ENCODE data around the gene PLOD1.
"Not testable (repeated sequence)": the region's sequence is repeated elsewhere in the genome, so short reads cannot be mapped to it uniquely, and the experiment has no call there.

PLOD1 gene

GRCh38 chr1:11931845-11932244 lies 2.7 kb upstream of the PLOD1 start:
- H3K4me1 ChIP-seq (ENCODE audit: control insufficient read depth, insufficient read depth, low read length), result peaks cover 11% of the 10 kb centered on the region
- H3K9ac ChIP-seq (ENCODE audit: low read length), result no peak overlapping the region
- no peak overlapping the region for H3K27ac ChIP-seq (ENCODE audit: low read depth, low read length)
- H3K27me3 ChIP-seq (ENCODE audit: control insufficient read depth, insufficient read depth, low read length), result no peaks in the 10 kb centered on the region
- H3K4me3 ChIP-seq (ENCODE audit: low read length), result no peak overlapping the region
- no peaks in the 10 kb centered on the region for H3K36me3 ChIP-seq (ENCODE audit: control insufficient read depth, insufficient read depth, low read length)

- Histone ChIP-seq H3K4me1 (ENCODE audit: control insufficient read depth, insufficient read depth, low read length) (peaks cover 7% of the 10 kb centered on the region), H3K9ac (ENCODE audit: low read length) (peak overlapping the region; percentile 45), H3K36me3 (ENCODE audit: control insufficient read depth, insufficient read depth, low read length) (no peaks in the 10 kb centered on the region), H3K27ac (ENCODE audit: low read depth, low read length) (peak overlapping the region; percentile 95), H3K27me3 (ENCODE audit: control insufficient read depth, insufficient read depth, low read length) (no peaks in the 10 kb centered on the region), H3K4me3 (ENCODE audit: low read length) (peak overlapping the region; percentile 67)
Observed at GRCh38 chr1:11935057-11935412, 518 bp downstream of the PLOD1 start.

- H3K27me3 ChIP-seq (ENCODE audit: control insufficient read depth, insufficient read depth, low read length); H3K27ac ChIP-seq (ENCODE audit: low read depth, low read length); H3K36me3 ChIP-seq (ENCODE audit: control insufficient read depth, insufficient read depth, low read length); H3K9ac ChIP-seq (ENCODE audit: low read length); H3K4me3 ChIP-seq (ENCODE audit: low read length): not testable (repeated sequence)
- peaks cover 11% of the 10 kb centered on the region for H3K4me1 ChIP-seq (ENCODE audit: control insufficient read depth, insufficient read depth, low read length)
Observed at GRCh38 chr1:11935733-11936132, 1.2 kb downstream of the PLOD1 start.

DNA sequence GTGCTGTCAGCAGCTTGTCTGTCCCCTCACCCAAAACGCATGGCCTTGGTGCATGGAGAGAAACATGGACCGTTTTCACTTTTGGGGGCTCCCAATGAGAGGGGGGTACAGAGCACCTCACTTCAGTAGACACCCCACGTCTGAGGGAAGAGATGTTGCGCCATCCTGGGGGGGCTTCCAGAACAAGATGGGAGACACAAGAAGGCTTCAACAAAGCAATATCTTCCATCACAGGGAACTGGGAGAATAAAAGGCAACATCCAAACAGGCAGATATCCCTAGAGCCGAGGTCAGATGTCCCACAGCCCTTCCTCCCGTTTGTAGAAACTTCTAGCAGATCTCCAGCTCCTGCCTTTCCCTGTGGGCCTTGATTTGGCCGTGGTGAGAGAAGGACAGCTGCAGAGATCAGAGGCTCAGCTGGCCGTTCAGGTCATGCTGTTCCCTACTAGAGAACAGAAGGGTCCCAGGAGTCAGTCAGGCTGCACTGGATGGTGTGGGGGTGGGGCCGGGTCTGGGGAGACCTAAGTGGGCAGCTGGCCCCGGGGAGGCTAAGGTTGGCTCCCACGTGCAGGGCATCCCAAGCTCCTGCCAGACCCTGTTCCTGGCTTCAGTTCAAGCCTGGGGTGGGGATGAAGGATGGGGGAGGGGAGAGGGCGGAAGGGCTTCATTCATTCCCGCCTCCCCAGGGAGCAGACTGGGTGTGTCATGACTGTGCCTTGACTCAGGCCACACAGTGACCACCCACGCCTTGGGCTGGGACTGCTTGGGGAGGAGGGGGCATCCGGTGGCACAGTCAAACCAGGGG lies 4.4 kb downstream of the PLOD1 start:
- Histone ChIP-seq H3K4me3 (ENCODE audit: low read length) (no peak overlapping the region), H3K9ac (ENCODE audit: low read length) (no peak overlapping the region), H3K4me1 (ENCODE audit: control insufficient read depth, insufficient read depth, low read length) (peaks cover 14% of the 10 kb centered on the region), H3K36me3 (ENCODE audit: control insufficient read depth, insufficient read depth, low read length) (no peaks in the 10 kb centered on the region), H3K27me3 (ENCODE audit: control insufficient read depth, insufficient read depth, low read length) (no peaks in the 10 kb centered on the region), H3K27ac (ENCODE audit: low read depth, low read length) (no peak overlapping the region)

- not testable (repeated sequence) for H3K36me3 ChIP-seq (ENCODE audit: control insufficient read depth, insufficient read depth, low read length); H3K27ac ChIP-seq (ENCODE audit: low read depth, low read length); H3K9ac ChIP-seq (ENCODE audit: low read length); H3K4me3 ChIP-seq (ENCODE audit: low read length); H3K27me3 ChIP-seq (ENCODE audit: control insufficient read depth, insufficient read depth, low read length)
- peaks cover 12% of the 10 kb centered on the region for H3K4me1 ChIP-seq (ENCODE audit: control insufficient read depth, insufficient read depth, low read length)
Observed at GRCh38 chr1:11939794-11940193, 5.3 kb downstream of the PLOD1 start.

- H3K27ac ChIP-seq (ENCODE audit: low read depth, low read length), result peak overlapping the region; percentile 38
- H3K4me3 ChIP-seq (ENCODE audit: low read length), result no peak overlapping the region
- H3K36me3 ChIP-seq (ENCODE audit: control insufficient read depth, insufficient read depth, low read length), result no peaks in the 10 kb centered on the region
- H3K4me1 ChIP-seq (ENCODE audit: control insufficient read depth, insufficient read depth, low read length), result peaks cover 9% of the 10 kb centered on the region
- no peaks in the 10 kb centered on the region for H3K27me3 ChIP-seq (ENCODE audit: control insufficient read depth, insufficient read depth, low read length)
- H3K9ac ChIP-seq (ENCODE audit: low read length), result no peak overlapping the region
Observed at GRCh38 chr1:11940260-11940921, 5.9 kb downstream of the PLOD1 start.

GRCh38 chr1:11942280-11942679 lies 7.8 kb downstream of the PLOD1 start:
- Histone ChIP-seq H3K4me1 (ENCODE audit: control insufficient read depth, insufficient read depth, low read length) (peaks cover 9% of the 10 kb centered on the region), H3K9ac (ENCODE audit: low read length) (no peak overlapping the region), H3K36me3 (ENCODE audit: control insufficient read depth, insufficient read depth, low read length) (no peaks in the 10 kb centered on the region)

GRCh38 chr1:11943619-11944018 lies 9.1 kb downstream of the PLOD1 start:
- no peak overlapping the region for H3K27ac ChIP-seq (ENCODE audit: low read depth, low read length)
- no peak overlapping the region for H3K4me3 ChIP-seq (ENCODE audit: low read length)
- no peak overlapping the region for H3K9ac ChIP-seq (ENCODE audit: low read length)

More at GRCh38 chr1:11942280-11942679, 7.8 kb downstream of the PLOD1 start:
- H3K4me3 ChIP-seq (ENCODE audit: low read length), result no peak overlapping the region
- H3K27ac ChIP-seq (ENCODE audit: low read depth, low read length), result no peak overlapping the region
- H3K27me3 ChIP-seq (ENCODE audit: control insufficient read depth, insufficient read depth, low read length), result no peaks in the 10 kb centered on the region

GRCh38 chr1:11944358-11944931 lies 9.9 kb downstream of the PLOD1 start:
- Histone ChIP-seq H3K27ac (ENCODE audit: low read depth, low read length) (no peak overlapping the region), H3K27me3 (ENCODE audit: control insufficient read depth, insufficient read depth, low read length) (no peaks in the 10 kb centered on the region), H3K4me1 (ENCODE audit: control insufficient read depth, insufficient read depth, low read length) (peaks cover 9% of the 10 kb centered on the region), H3K36me3 (ENCODE audit: control insufficient read depth, insufficient read depth, low read length) (peaks cover 4% of the 10 kb centered on the region), H3K4me3 (ENCODE audit: low read length) (no peak overlapping the region), H3K9ac (ENCODE audit: low read length) (no peak overlapping the region)

More at GRCh38 chr1:11943619-11944018, 9.1 kb downstream of the PLOD1 start:
- H3K4me1 ChIP-seq (ENCODE audit: control insufficient read depth, insufficient read depth, low read length), result peaks cover 9% of the 10 kb centered on the region
- H3K27me3 ChIP-seq (ENCODE audit: control insufficient read depth, insufficient read depth, low read length), result no peaks in the 10 kb centered on the region
- no peaks in the 10 kb centered on the region for H3K36me3 ChIP-seq (ENCODE audit: control insufficient read depth, insufficient read depth, low read length)

GRCh38 chr1:11946647-11947046 lies 12.1 kb downstream of the PLOD1 start:
- peaks cover 9% of the 10 kb centered on the region for H3K36me3 ChIP-seq (ENCODE audit: control insufficient read depth, insufficient read depth, low read length)
- H3K4me3 ChIP-seq (ENCODE audit: low read length), result no peak overlapping the region
- no peak overlapping the region for H3K27ac ChIP-seq (ENCODE audit: low read depth, low read length)
- H3K4me1 ChIP-seq (ENCODE audit: control insufficient read depth, insufficient read depth, low read length), result no peaks in the 10 kb centered on the region
- no peak overlapping the region for H3K9ac ChIP-seq (ENCODE audit: low read length)
- no peaks in the 10 kb centered on the region for H3K27me3 ChIP-seq (ENCODE audit: control insufficient read depth, insufficient read depth, low read length)

GRCh38 chr1:11948822-11949458 lies 14.4 kb downstream of the PLOD1 start:
- no peak overlapping the region for H3K9ac ChIP-seq (ENCODE audit: low read length)
- H3K4me3 ChIP-seq (ENCODE audit: low read length), result no peak overlapping the region
- peaks cover 14% of the 10 kb centered on the region for H3K36me3 ChIP-seq (ENCODE audit: control insufficient read depth, insufficient read depth, low read length)
- no peaks in the 10 kb centered on the region for H3K27me3 ChIP-seq (ENCODE audit: control insufficient read depth, insufficient read depth, low read length)
- no peak overlapping the region for H3K27ac ChIP-seq (ENCODE audit: low read depth, low read length)
- H3K4me1 ChIP-seq (ENCODE audit: control insufficient read depth, insufficient read depth, low read length), result no peaks in the 10 kb centered on the region

DNA sequence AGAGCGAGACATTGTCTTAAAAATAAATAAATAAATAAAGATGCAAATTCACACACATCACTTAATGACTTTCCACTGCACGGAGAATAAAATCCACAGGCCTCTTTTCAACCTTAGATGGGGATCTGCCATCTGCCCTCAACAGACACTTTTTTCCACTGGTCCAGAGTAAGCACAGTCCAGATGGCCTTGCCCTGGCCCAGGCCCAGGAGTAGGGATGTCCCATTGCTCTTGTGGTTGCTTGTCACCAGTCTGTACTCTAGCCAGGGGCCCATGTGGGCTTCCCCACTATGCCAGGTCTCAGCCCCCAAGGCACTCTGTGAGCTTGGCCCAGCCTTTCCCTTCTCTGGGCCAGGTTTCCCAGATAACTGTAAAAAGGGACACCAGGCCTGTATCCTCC lies 17.4 kb downstream of the PLOD1 start:
- H3K4me1 ChIP-seq (ENCODE audit: control insufficient read depth, insufficient read depth, low read length), result no peaks in the 10 kb centered on the region
- no peak overlapping the region for H3K9ac ChIP-seq (ENCODE audit: low read length)
- no peaks in the 10 kb centered on the region for H3K27me3 ChIP-seq (ENCODE audit: control insufficient read depth, insufficient read depth, low read length)
- peaks cover 14% of the 10 kb centered on the region for H3K36me3 ChIP-seq (ENCODE audit: control insufficient read depth, insufficient read depth, low read length)
- no peak overlapping the region for H3K27ac ChIP-seq (ENCODE audit: low read depth, low read length)
- no peak overlapping the region for H3K4me3 ChIP-seq (ENCODE audit: low read length)

All from rectal smooth muscle tissue (tissue), 1 donor.